ENCODE measurements around the gene EIF2AK3.

The EIF2AK3 gene

DNA sequence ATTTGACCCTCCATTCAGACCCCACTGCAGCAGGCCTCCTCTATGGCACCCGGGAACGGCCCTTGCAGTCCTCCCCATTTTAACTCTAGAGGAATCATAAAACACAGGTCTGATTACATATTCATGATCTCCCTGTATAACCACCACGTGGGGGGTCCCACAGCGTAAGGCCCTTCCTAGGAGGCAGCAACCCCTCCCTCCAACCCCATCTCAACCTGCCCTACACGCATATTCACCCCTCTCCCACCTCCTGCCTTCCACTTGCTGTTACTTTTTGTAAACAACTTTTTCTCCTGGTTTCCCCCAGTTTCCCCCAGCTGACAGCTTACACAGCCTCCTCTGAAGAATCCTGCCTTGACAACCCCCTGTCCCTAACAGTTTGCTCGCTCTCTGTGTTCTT, 89.6 kb downstream of the EIF2AK3 start:
- no peak for DNase-seq

DNA sequence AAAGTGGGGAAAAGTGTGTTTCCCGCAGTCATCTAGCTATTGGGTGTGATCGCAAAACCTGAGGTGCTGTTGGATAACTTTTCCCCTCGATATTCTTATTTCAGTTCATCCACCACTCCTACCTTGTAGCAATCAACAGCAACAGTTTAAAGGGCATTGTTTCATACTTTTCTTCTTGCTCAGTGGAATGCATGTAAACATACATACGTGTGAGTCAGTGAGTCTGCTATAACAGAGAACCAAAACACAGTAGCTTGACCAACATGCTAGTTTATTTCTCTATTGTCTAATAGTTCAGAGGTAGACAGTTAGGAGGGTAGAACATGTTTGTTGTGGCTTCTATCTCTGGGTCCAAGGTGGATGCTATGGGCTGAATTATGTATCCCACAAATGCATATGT, 97.2 kb downstream of the EIF2AK3 start:
- DNase-seq: no peak

DNA sequence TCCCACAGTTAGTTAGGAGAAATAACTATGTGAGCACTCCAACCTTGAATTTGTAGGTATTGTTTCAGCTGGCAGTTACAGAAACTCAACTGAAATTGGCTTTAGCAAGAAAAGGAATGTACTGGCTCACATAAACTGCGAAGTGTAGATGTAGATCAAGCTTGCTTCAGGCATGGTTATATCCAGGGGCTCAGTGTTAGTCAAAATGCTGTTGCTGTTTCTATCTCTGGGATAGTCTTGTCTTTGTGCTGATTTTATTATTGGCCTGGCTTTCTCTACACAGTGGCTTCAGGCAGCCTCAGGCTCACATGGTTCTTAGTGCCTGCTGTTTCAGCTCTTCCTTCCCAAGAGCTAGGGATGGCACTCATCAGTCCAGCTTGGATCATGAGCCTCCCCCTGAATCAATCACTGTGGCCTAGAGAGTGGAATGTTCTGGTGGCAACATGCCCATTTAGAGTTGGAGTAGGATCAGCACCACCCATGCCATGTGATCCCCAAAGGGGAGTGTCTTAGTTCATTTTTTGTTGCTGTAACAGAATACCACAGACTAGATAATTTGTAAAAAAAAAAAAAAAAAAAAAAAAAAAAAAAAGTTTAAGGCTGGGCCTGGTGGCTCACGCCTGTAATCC, 105.7 kb downstream of the EIF2AK3 start:
- no peak for DNase-seq

GRCh38 chr2:88517759-88518201, 109.5 kb downstream of the EIF2AK3 start:
- no peak for DNase-seq

Data from CD4-positive, alpha-beta T cell treated with Interferon gamma for 1 hour (primary cell).